Endothelial cell of umbilical vein (primary cell): ENCODE results near the gene EFCAB5.

Experiments
- CTCF ChIP-seq, 2 donors: IDR thresholded peaks; 1 replicate in 1 of 2; 2 replicates in 1 of 2; pipeline ENCODE4 v1.5.1; 2011; ENCODE audit warnings: low read length in 2 of 2, mild to moderate bottlenecking in 2 of 2, moderate library complexity in 2 of 2, control low read depth in 1 of 2, inconsistent platforms in 1 of 2, low read depth in 1 of 2; ENCODE audit not compliant: insufficient read depth in 1 of 2; ENCODE audit errors: extremely low read depth in 1 of 2
- MAX ChIP-seq: IDR thresholded peaks from 2 replicates; pipeline ENCODE4 v1.6.1; 2011; ENCODE audit not compliant: insufficient read depth, insufficient read length
- POLR2A ChIP-seq: IDR thresholded peaks from 2 replicates; pipeline ENCODE4 v1.6.1; 2012; ENCODE audit warnings: low read depth, mild to moderate bottlenecking, control low read depth, low read length
- POLR2AphosphoS5 ChIP-seq: IDR thresholded peaks from 2 replicates; pipeline ENCODE4 v1.6.1; 2012; ENCODE audit warnings: low read depth, mild to moderate bottlenecking, control low read depth, low read length, moderate library complexity; ENCODE audit not compliant: insufficient read depth

- no peak for TF ChIP-seq POLR2A
- TF ChIP-seq MAX = no peak
- TF ChIP-seq CTCF (IDR thresholded peaks at IDR 0.05; ENCODE audit: extremely low read depth in 1 of 2, insufficient read depth in 1 of 2, low read depth in 1 of 2, low read length in 2 of 2) = no peak
- TF ChIP-seq POLR2AphosphoS5 = no peak
Observed at GRCh38 chr17:30082773-30083172, 141.3 kb downstream of the EFCAB5 start.
